Lung (tissue), 12 donors: ENCODE data around the gene ARHGAP15. TPM values are rescaled to one million over a fixed set of nuclear protein-coding genes. Genes with fewer than 3 reads are reported as not detected.

Experiments
- ATAC-seq: fragments of 200-7000 bp; cut with Tn5 transposase; one replicate; pipeline ENCODE4 v1.9.1; 2020; ENCODE audit warnings: moderate number of reproducible peaks; ENCODE audit not compliant: insufficient read depth, low FRiP score
- DNase-seq, 3 donors: peaks; one replicate each; pipeline ENCODE4 v3.0.0-alpha.2; 2013 to 2017
- H3K27ac ChIP-seq, 2 donors: one replicate each; pipeline ENCODE4 v1.5.1; 2013; ENCODE audit warnings: mild to moderate bottlenecking in 2 of 2, moderate library complexity in 2 of 2, control low read depth in 1 of 2, inconsistent platforms in 1 of 2, low read depth in 1 of 2, low read length in 1 of 2
- H3K27me3 ChIP-seq, 3 donors: one replicate each; pipeline ENCODE4 v1.5.1; 2013; ENCODE audit warnings: low read length in 2 of 3; ENCODE audit not compliant: control insufficient read depth in 3 of 3, insufficient read depth in 3 of 3
- H3K36me3 ChIP-seq, 4 donors: one replicate each; pipeline ENCODE4 v1.5.1; 2013; ENCODE audit warnings: low read length in 4 of 4, mild to moderate bottlenecking in 1 of 4, moderate library complexity in 1 of 4; ENCODE audit not compliant: control insufficient read depth in 4 of 4, insufficient read depth in 4 of 4
- H3K4me1 ChIP-seq, 5 donors: one replicate each; pipeline ENCODE4 v1.5.1; 2013; ENCODE audit warnings: low read length in 5 of 5, mild to moderate bottlenecking in 2 of 5, moderate library complexity in 1 of 5; ENCODE audit not compliant: control insufficient read depth in 5 of 5, insufficient read depth in 5 of 5
- H3K4me3 ChIP-seq: one replicate; pipeline ENCODE4 v1.5.1; 2013; ENCODE audit warnings: mild to moderate bottlenecking, control low read depth, moderate library complexity
- H3K9ac ChIP-seq, 2 donors: one replicate each; pipeline ENCODE4 v1.5.1; 2013; ENCODE audit warnings: low read length in 2 of 2, control low read depth in 1 of 2; ENCODE audit not compliant: insufficient read depth in 1 of 2
- H3K9me3 ChIP-seq, 4 donors: one replicate each; pipeline ENCODE4 v1.5.1; 2013; ENCODE audit warnings: low read length in 3 of 4, mild to moderate bottlenecking in 1 of 4, moderate library complexity in 1 of 4; ENCODE audit not compliant: control insufficient read depth in 4 of 4, insufficient read depth in 3 of 4
- CTCF ChIP-seq: IDR thresholded peaks from 2 replicates; pipeline ENCODE4 v1.5.1; 2012; ENCODE audit warnings: mild to moderate bottlenecking; ENCODE audit errors: control extremely low read depth, extremely low read depth
- WGBS, 2 donors: extraction: QIAGEN DNeasy Blood & Tissue Kit; methylation state at CpG; one replicate each; pipeline ENCODE4 v1.1.7; 2013; 5-methylcytosine and 5-hydroxymethylcytosine counted together
- polyA plus RNA-seq, 2 donors: library from polyadenylated mRNA; stranded (reverse); fragments of 200-250 nt; gene quantifications; one replicate each; pipeline ENCODE4 v1.2.1, GENCODE V29; 2013
- total RNA-seq, 2 donors: library from RNA; depleted of rRNA in 1 of 2; stranded (reverse); fragments of >200 nt in 1 of 2; gene quantifications; one replicate each; pipeline ENCODE4 v1.2.1, GENCODE V29; 2014 to 2021
- donor health status: control.
- donor health status: control.
- donor health status: Bipolar disorder and iron deficiency.
- donor health status: healthy.
- donor health status: DM: yes; HTN: yes; CAD: no.

ARHGAP15 gene
- total and polyA plus RNA-seq, 4 donors, result 5.9 to 74.3 (median 13.2) TPM

DNA sequence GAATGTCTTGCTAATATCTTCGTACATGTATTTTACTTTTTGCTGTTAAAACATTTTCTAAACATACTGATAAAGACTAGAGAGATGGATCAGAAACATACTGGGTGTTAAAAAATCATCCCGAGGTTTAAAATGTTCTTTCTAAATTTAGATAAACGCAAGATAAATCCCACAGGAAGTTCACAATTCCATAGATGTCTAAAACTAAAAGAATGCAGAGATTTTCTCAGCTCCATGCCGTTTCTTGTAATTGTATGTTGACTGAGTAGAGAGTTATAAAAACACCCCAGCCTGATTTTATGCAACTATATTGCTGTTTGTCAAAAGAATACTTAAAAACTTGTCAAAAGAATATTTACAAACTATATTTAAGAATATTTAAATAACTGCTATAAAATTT is 455.7 kb downstream of the ARHGAP15 start:
- H3K27ac ChIP-seq, result no peak overlapping the region
- TF ChIP-seq CTCF, result no peak
- DNase-seq (no peak), ATAC-seq (no peak)
- peaks cover 0 to 2% (median under 1%) of the 10 kb centered on the region in 4 donors for H3K9me3 ChIP-seq
- no peak overlapping the region for H3K9ac ChIP-seq
- no peaks in the 10 kb centered on the region for H3K27me3 ChIP-seq
- no peaks in the 10 kb centered on the region for H3K36me3 ChIP-seq
- H3K4me1 ChIP-seq, result peaks cover 0 to 30% (median 7%) of the 10 kb centered on the region in 5 donors
- 40 to 68% methylated on average over 4 of the region's 4 CpGs for WGBS, 2 donors
- H3K4me3 ChIP-seq, result no peak overlapping the region

GRCh38 chr2:143586119-143586518 is 456.9 kb downstream of the ARHGAP15 start:
- Histone ChIP-seq H3K4me3 (no peak overlapping the region), H3K27me3 (no peaks in the 10 kb centered on the region), H3K27ac (no peak overlapping the region), H3K36me3 (no peaks in the 10 kb centered on the region), H3K9me3 (peaks cover 0 to 2% (median under 1%) of the 10 kb centered on the region in 4 donors), H3K4me1 (peaks cover 0 to 26% (median 7%) of the 10 kb centered on the region in 5 donors), H3K9ac (no peak overlapping the region)
- no peak for TF ChIP-seq CTCF
- DNase-seq (no peak), ATAC-seq (no peak)

DNA sequence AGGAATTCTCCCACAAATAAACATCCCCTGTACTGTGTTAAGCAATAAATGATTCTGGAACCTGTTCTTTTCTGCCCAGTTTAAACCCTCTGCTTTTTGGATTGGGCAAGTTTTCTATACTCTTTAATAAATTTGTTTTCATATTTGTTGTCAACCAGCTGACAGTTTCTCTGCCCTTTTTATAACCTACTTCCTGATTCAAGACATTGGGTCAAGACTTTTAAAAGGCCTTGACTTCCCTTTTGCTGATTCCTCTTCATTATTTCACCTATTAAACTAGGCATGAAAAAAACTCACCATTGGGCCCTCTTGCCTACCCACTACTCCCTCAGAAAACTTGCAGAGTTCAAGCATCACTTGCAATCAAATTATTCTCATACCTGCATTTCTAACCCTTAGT is 459.5 kb downstream of the ARHGAP15 start:
- no peak for TF ChIP-seq CTCF
- ATAC-seq (no peak), DNase-seq (no peak)
- H3K27ac ChIP-seq, result no peak overlapping the region
- no peaks in the 10 kb centered on the region for H3K36me3 ChIP-seq
- H3K4me3 ChIP-seq, result no peak overlapping the region
- no peaks in the 10 kb centered on the region for H3K27me3 ChIP-seq
- no peak overlapping the region for H3K9ac ChIP-seq
- H3K4me1 ChIP-seq, result no peaks in the 10 kb centered on the region
- peaks cover 0 to 2% (median under 1%) of the 10 kb centered on the region in 4 donors for H3K9me3 ChIP-seq

GRCh38 chr2:143594161-143594560 is 464.9 kb downstream of the ARHGAP15 start:
- no peak for ATAC-seq
- H3K27ac ChIP-seq, result no peak overlapping the region
- no peaks in the 10 kb centered on the region for H3K9me3 ChIP-seq
- H3K36me3 ChIP-seq, result no peaks in the 10 kb centered on the region
- DNase-seq, result no peak
- no peak overlapping the region for H3K4me3 ChIP-seq
- H3K9ac ChIP-seq, result no peak overlapping the region
- H3K4me1 ChIP-seq, result no peaks in the 10 kb centered on the region
- TF ChIP-seq CTCF, result no peak
- WGBS, 2 donors, result 90 to 93% methylated on average over 7 of the region's 7 CpGs
- no peaks in the 10 kb centered on the region for H3K27me3 ChIP-seq
